ENCODE measurements around the gene MYEOV.

The MYEOV gene

GRCh38 chr11:69305885-69306540, 12.1 kb downstream of the MYEOV start:
- TF ChIP-seq CTCF (IDR thresholded peaks at IDR 0.05): no peak

GRCh38 chr11:69306821-69307220, 12.9 kb downstream of the MYEOV start:
- TF ChIP-seq CTCF (IDR thresholded peaks at IDR 0.05): no peak

- no peak for TF ChIP-seq CTCF (IDR thresholded peaks at IDR 0.05)
Observed at GRCh38 chr11:69307421-69307820, 13.5 kb downstream of the MYEOV start.

- TF ChIP-seq CTCF (IDR thresholded peaks at IDR 0.05): no peak
Observed at GRCh38 chr11:69307871-69308431, 14.0 kb downstream of the MYEOV start.

- no peak for TF ChIP-seq CTCF (IDR thresholded peaks at IDR 0.05)
Observed at GRCh38 chr11:69308491-69308911, 14.5 kb downstream of the MYEOV start.

- no peak for TF ChIP-seq CTCF (IDR thresholded peaks at IDR 0.05)
Observed at GRCh38 chr11:69308936-69309615, 15.1 kb downstream of the MYEOV start.

- TF ChIP-seq CTCF (IDR thresholded peaks at IDR 0.05): no peak
Observed at GRCh38 chr11:69309631-69310280, 15.8 kb downstream of the MYEOV start.
